PC-3 (cell line): ENCODE results near the gene ITGB3. TPM values are rescaled to one million over a fixed set of nuclear protein-coding genes. Genes with fewer than 3 reads are reported as not detected.
"Not testable (repeated sequence)": the region's sequence is repeated elsewhere in the genome, so short reads cannot be mapped to it uniquely, and the experiment has no call there.

Experiments
- ATAC-seq: fragments of 200-7000 bp; cut with Tn5 transposase; 2 replicates; pipeline ENCODE4 v1.9.1; 2020; ENCODE audit warnings: mild to moderate bottlenecking, moderate library complexity
- BruUV-seq: library from RNA; stranded (reverse); fragments of 400-500 nt; replicated peaks from 2 replicates; lab custom pipeline; 2021; lab: Mats Ljungman, UMichigan
- CTCF ChIA-PET: fragments of 300-600 bp; sonication (Branson Sonifier 250); formaldehyde crosslinking; loops from one replicate; lab custom pipeline; 2022; ENCODE audit warnings: antibody characterized with exemption; lab: Charles Lee
- POLR2A ChIA-PET: fragments of 300-600 bp; sonication (Branson Sonifier 250); formaldehyde crosslinking; loops from one replicate; lab custom pipeline; 2022; ENCODE audit warnings: antibody characterized with exemption; ENCODE audit not compliant: unreplicated experiment; lab: Charles Lee
- DNase-seq: peaks from one replicate; pipeline ENCODE4 v3.0.0-alpha.2; 2015
- H2AFZ ChIP-seq: fragments of 300-600 bp; sonication (generic); 2 replicates; pipeline ENCODE4 v1.6.0; 2016; ENCODE audit warnings: antibody characterized with exemption, low read length
- H3F3A ChIP-seq: fragments of 300-600 bp; sonication (generic); one replicate; pipeline ENCODE4 v1.6.0; 2017; ENCODE audit warnings: antibody characterized with exemption, low read length, control low read depth, mild to moderate bottlenecking; ENCODE audit not compliant: unreplicated experiment
- H3K27ac ChIP-seq: fragments of 300-600 bp; sonication (generic); 2 replicates; pipeline ENCODE4 v1.5.1; 2016; ENCODE audit warnings: mild to moderate bottlenecking, low read length
- H3K27me3 ChIP-seq: fragments of 300-600 bp; sonication (generic); 2 replicates; pipeline ENCODE4 v1.6.1; 2016; ENCODE audit warnings: low read length, mixed read lengths
- H3K36me3 ChIP-seq: fragments of 300-600 bp; sonication (generic); 2 replicates; pipeline ENCODE4 v1.6.1; 2016; ENCODE audit warnings: low read depth, mixed run types, low read length, mixed read lengths
- H3K4me1 ChIP-seq: fragments of 300-600 bp; sonication (generic); 2 replicates; pipeline ENCODE4 v1.5.1; 2016; ENCODE audit warnings: low read length; ENCODE audit not compliant: insufficient read depth
- H3K4me2 ChIP-seq: fragments of 300-600 bp; sonication (generic); 2 replicates; pipeline ENCODE4 v1.6.0; 2016; ENCODE audit warnings: low read length
- H3K4me3 ChIP-seq: fragments of 300-600 bp; sonication (generic); 2 replicates; pipeline ENCODE4 v1.5.1; 2016; ENCODE audit warnings: mild to moderate bottlenecking, low read length, mixed read lengths
- H3K79me2 ChIP-seq: fragments of 300-600 bp; sonication (generic); 2 replicates; pipeline ENCODE4 v1.6.1; 2017; ENCODE audit warnings: low read length, mixed read lengths
- H3K9ac ChIP-seq: fragments of 300-600 bp; sonication (generic); 2 replicates; pipeline ENCODE4 v1.6.0; 2016; ENCODE audit warnings: mild to moderate bottlenecking, low read length
- H3K9me2 ChIP-seq: fragments of 300-600 bp; sonication (generic); replicated peaks from 2 replicates; pipeline ENCODE4 v1.6.1; 2016; ENCODE audit warnings: mixed run types, low read length, mixed read lengths
- H3K9me3 ChIP-seq: fragments of 300-600 bp; sonication (generic); 2 replicates; pipeline ENCODE4 v1.6.1; 2016; ENCODE audit warnings: low read length, mixed read lengths
- H4K20me1 ChIP-seq: fragments of 300-600 bp; sonication (generic); 2 replicates; pipeline ENCODE4 v1.6.1; 2016; ENCODE audit warnings: low read length, mixed read lengths
- EZH2 ChIP-seq: fragments of 300-600 bp; sonication (generic); IDR thresholded peaks from one replicate; pipeline ENCODE4 v1.6.1; 2017; ENCODE audit warnings: antibody characterized with exemption, mild to moderate bottlenecking, low read length; ENCODE audit not compliant: unreplicated experiment
- EZH2phosphoT487 ChIP-seq: fragments of 300-600 bp; sonication (generic); IDR thresholded peaks from 2 replicates; pipeline ENCODE4 v1.6.1; 2018; ENCODE audit warnings: mild to moderate bottlenecking, antibody characterized with exemption, low read length, borderline replicate concordance
- intact Hi-C: fragments of 100-400 bp; cut with micrococcal nuclease; formaldehyde crosslinking; loops from 2 replicates; pipeline ENCODE4 v1.9.0; 2023
- total RNA-seq: library from RNA; depleted of rRNA; stranded (reverse); fragments of >200 nt; gene quantifications from 2 replicates; pipeline ENCODE4 v1.2.3, GENCODE V29; 2014
- TF ChIP-seq, protein P1 (sequence below): fragments of 300-600 bp; sonication (generic); conservative IDR thresholded peaks from 2 replicates; pipeline ENCODE4 v1.5.1; 2017; ENCODE audit warnings: antibody characterized with exemption, low read depth, mild to moderate bottlenecking, low read length

ITGB3 gene
- total RNA-seq, 1 experiment from 2014 or later = 0.36 TPM

DNA sequence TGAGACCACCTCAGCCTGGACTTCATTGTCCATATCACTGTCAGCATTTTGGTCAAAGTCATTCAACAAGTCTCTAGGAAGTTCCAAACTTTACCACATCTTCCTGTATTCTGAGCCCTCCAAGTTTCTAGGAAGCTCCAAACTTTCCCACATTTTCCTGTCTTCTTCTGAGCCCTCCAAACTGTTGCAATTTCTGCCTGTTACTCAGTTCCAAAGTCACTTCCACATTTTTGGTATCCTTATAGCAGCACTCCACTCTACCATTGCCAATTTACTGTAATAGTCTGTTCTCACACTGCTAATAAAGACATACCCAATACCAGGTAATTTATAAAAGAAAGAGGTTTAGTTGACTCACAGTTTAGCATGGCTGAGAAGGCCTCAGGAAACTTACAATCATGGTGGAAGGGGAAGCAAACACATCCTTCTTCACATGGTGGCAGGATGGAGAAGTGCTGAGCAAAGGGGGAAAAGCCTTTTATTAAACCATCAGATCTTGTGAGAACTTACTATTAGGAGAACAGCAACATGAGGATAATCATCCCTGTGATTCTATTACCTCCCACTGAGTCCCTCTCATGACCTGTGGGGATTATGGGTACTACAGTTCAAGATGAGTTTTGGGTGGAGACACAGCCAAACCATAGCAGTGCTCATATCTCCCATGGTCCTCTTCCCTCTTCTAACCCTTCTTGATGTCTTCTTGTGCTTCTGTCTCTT is 16.1 kb downstream of the ITGB3 start:
- BruUV-seq, CTCF ChIA-PET, H2AFZ ChIP-seq, DNase-seq, H4K20me1 ChIP-seq, H3F3A ChIP-seq, H3K27me3 ChIP-seq, H3K79me2 ChIP-seq, H3K27ac ChIP-seq, H3K4me3 ChIP-seq, H3K4me2 ChIP-seq, intact Hi-C loops, H3K9ac ChIP-seq, POLR2A ChIA-PET, H3K36me3 ChIP-seq, H3K9me3 ChIP-seq, H3K9me2 ChIP-seq, ATAC-seq: not testable (repeated sequence)
- H3K4me1 ChIP-seq = peaks cover 36% of the 10 kb centered on the region

DNA sequence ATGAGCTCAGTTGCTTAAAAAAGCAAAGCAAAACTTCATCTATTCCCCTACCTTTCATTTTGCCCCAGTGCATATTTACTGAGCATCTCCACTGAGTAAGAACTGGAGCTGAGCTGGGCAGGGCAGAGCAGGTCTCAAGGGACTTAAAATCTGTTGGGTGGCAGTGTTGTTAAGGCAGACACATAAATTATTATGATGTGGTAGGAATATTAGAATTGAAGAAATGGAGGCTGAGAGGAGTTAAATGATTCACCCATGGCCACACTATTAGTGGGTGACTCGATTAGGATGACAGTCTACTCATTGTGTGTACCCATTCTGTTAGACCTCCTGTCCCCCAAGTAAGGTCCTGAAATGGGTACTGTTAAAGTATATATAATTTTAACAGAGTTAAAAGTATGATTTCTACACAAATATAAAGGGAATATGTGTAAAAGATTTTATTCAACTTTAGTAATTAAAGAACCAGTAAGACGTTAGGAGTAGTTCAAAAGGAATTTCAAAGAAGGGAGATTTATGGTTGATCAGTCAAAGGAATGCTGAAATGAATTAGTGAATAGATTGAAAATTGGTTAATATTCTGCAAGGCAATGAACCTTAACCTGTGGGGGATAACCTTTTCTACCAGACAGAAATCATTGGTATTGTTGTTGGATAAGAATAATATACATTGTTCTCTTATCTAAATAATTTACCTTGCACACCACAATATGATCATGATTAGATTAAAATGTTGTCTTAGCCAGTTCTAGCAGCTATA is 17.5 kb downstream of the ITGB3 start:
- POLR2A ChIA-PET = no interaction called here
- no TSS peak for BruUV-seq
- no peaks in the 10 kb centered on the region for H3K9me3 ChIP-seq
- no peaks in the 10 kb centered on the region for H3K27me3 ChIP-seq
- no peak overlapping the region for H3K4me2 ChIP-seq
- no peaks in the 10 kb centered on the region for H4K20me1 ChIP-seq
- ATAC-seq (no peak), DNase-seq (no peak)
- no peaks in the 10 kb centered on the region for H3K9me2 ChIP-seq
- no peak overlapping the region for H3K4me3 ChIP-seq
- no peak overlapping the region for H2AFZ ChIP-seq
- H3K27ac ChIP-seq = no peak overlapping the region
- H3K9ac ChIP-seq = no peak overlapping the region
- H3F3A ChIP-seq = no peaks in the 10 kb centered on the region
- H3K79me2 ChIP-seq = no peaks in the 10 kb centered on the region
- intact Hi-C loops = no loop called here
- TF ChIP-seq, protein P1, sequence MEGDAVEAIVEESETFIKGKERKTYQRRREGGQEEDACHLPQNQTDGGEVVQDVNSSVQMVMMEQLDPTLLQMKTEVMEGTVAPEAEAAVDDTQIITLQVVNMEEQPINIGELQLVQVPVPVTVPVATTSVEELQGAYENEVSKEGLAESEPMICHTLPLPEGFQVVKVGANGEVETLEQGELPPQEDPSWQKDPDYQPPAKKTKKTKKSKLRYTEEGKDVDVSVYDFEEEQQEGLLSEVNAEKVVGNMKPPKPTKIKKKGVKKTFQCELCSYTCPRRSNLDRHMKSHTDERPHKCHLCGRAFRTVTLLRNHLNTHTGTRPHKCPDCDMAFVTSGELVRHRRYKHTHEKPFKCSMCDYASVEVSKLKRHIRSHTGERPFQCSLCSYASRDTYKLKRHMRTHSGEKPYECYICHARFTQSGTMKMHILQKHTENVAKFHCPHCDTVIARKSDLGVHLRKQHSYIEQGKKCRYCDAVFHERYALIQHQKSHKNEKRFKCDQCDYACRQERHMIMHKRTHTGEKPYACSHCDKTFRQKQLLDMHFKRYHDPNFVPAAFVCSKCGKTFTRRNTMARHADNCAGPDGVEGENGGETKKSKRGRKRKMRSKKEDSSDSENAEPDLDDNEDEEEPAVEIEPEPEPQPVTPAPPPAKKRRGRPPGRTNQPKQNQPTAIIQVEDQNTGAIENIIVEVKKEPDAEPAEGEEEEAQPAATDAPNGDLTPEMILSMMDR = no peak
- no peak for TF ChIP-seq EZH2phosphoT487
- TF ChIP-seq EZH2 = no peak
- CTCF ChIA-PET = no interaction called here
- peaks cover 40% of the 10 kb centered on the region for H3K4me1 ChIP-seq
- no peaks in the 10 kb centered on the region for H3K36me3 ChIP-seq

DNA sequence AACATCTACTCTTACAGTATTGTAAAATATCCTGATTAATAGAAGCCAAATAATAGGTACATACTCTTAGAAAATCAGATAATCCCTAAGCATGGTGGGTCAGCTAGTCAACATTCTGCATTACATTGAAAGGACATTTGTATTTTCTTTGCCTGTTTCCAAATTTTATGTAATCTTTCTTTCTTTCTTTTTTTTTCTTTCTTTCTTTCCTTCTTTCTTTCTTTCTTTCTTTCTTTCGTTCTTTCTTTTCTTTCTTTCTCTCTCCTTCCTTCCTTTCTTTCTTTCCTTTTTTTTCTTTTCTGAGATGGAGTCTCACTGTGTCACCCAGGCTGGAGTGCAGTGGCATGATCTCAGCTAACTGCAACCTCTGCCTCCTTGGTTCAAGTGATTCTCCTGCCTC is 18.9 kb downstream of the ITGB3 start:
- H2AFZ ChIP-seq = no peak overlapping the region
- TF ChIP-seq, protein P1 = no peak
- TF ChIP-seq EZH2phosphoT487 (no peak), EZH2 (no peak)
- H3K36me3 ChIP-seq = no peaks in the 10 kb centered on the region
- no peak for DNase-seq
- no TSS peak for BruUV-seq
- no peaks in the 10 kb centered on the region for H3K79me2 ChIP-seq
- no peaks in the 10 kb centered on the region for H3F3A ChIP-seq
- no peak overlapping the region for H3K4me2 ChIP-seq
- peaks cover 34% of the 10 kb centered on the region for H3K4me1 ChIP-seq
- POLR2A ChIA-PET = no interaction called here
- CTCF ChIA-PET = no interaction called here
- H3K4me3 ChIP-seq = no peak overlapping the region
- H3K27me3 ChIP-seq = no peaks in the 10 kb centered on the region
- intact Hi-C loops = no loop called here
- H3K27ac ChIP-seq = no peak overlapping the region
- ATAC-seq = no peak
- H4K20me1 ChIP-seq = no peaks in the 10 kb centered on the region
- H3K9me2 ChIP-seq = no peaks in the 10 kb centered on the region
- no peaks in the 10 kb centered on the region for H3K9me3 ChIP-seq
- no peak overlapping the region for H3K9ac ChIP-seq
